ENCODE data around the gene APBB1. TPM values are rescaled to one million over a fixed set of nuclear protein-coding genes. Genes with fewer than 3 reads are reported as not detected.
A peak's percentile ranks its signal among the peaks of the same experiment; 100 is the strongest.

Gene APBB1
- total and polyA plus RNA-seq, 2 experiments from 2014 or later = 43.1 to 46.2 TPM

DNA sequence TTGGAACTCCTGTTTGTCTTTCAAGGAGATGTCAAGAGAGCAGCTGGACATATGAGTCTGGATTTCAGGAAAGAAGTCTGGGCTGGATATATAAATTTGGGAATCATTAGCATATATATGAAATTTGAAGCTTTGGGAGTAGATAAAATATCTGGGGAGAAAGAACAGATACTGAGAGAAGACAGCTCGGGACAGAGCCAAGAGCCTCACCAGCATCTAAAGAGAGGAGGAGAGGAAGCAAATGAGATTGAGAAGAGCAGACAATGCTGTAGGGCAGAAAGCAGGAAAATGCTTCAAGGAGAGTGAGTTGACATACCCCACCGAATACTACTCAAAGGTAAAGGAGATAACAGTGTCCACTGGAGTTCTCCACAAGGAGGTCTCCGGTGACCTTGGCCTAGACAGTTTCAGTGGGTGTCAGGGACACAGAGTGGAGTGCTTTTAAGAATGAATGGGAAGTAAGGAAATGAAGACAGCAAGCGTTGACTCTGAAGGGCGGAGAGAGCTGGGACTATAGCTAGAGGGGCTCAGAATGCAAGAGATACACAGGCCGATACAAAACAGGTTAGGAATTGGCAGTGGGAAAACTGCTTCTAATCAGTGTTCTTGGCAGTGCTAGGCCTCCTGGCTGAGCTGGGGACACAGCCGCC, 862 bp downstream of the APBB1 start:
- H3K27ac ChIP-seq = no peak overlapping the region
- no peak for TF ChIP-seq EZH2phosphoT487 (IDR thresholded peaks at IDR 0.05; ENCODE audit: insufficient read depth, low read depth)
- TF ChIP-seq EZH2 (IDR thresholded peaks at IDR 0.05; ENCODE audit: insufficient read depth, poor library complexity, severe bottlenecking) = no peak

DNA sequence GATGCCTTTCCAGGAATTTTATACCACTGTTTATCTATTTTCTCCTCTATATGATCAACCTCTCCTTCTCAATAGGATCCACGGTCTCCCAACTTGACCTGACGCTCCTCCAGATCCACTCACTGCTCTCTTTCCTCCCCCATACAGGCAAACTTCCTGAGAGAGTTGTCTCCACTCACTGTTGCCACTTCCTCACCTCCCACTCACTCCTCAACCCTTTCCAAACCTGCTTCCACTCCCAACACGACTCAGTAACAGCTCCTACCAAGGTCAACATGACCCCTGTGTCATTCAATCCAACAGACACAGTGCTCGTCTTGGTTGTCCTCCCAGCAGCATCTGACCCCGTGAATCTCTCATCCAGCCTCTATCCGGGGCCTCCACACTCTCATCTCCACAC, 3.1 kb downstream of the APBB1 start:
- Histone ChIP-seq H3K79me2 (ENCODE audit: insufficient read depth) (peaks cover 41% of the 10 kb centered on the region), H3K4me2 (ENCODE audit: unreplicated experiment) (no peak overlapping the region), H3K4me3 (no peak overlapping the region), H3K36me3 (ENCODE audit: low read depth) (no peaks in the 10 kb centered on the region), H2AFZ (no peak overlapping the region), H3K27me3 (replicated peaks; ENCODE audit: insufficient read depth) (no peaks in the 10 kb centered on the region), H3K4me1 (ENCODE audit: insufficient read depth) (peaks cover 16% of the 10 kb centered on the region), H3K27ac (no peak overlapping the region), H4K20me1 (ENCODE audit: insufficient read depth) (no peaks in the 10 kb centered on the region; the same call in 1 of the 2 replicates), H3K9me2 (ENCODE audit: insufficient read depth) (no peaks in the 10 kb centered on the region), H3F3A (ENCODE audit: insufficient read depth) (no peaks in the 10 kb centered on the region), H3K9ac (no peak overlapping the region), H3K9me3 (ENCODE audit: low read depth) (no peaks in the 10 kb centered on the region)
- TF ChIP-seq EZH2 (IDR thresholded peaks at IDR 0.05; ENCODE audit: insufficient read depth, poor library complexity, severe bottlenecking) (no peak), EZH2phosphoT487 (IDR thresholded peaks at IDR 0.05; ENCODE audit: insufficient read depth, low read depth) (no peak)
- in situ Hi-C loops (cut with MboI) = no loop called here
- WGBS, 2 experiments (ENCODE audit: low coverage in 1 of 2, low lambda C conversion rate in 2 of 2, missing lambda C conversion rate in 2 of 2) = 81 to 85% methylated on average over 6 of the region's 6 CpGs
- no peak for DNase-seq

More for the DNA sequence above, 862 bp downstream of the APBB1 start:
- in situ Hi-C loops (cut with MboI) = no loop called here
- Histone ChIP-seq H3K9me3 (ENCODE audit: low read depth) (no peaks in the 10 kb centered on the region), H3K9me2 (ENCODE audit: insufficient read depth) (no peaks in the 10 kb centered on the region), H4K20me1 (ENCODE audit: insufficient read depth) (no peaks in the 10 kb centered on the region; the same call in 1 of the 2 replicates), H3K79me2 (ENCODE audit: insufficient read depth) (peaks cover 41% of the 10 kb centered on the region), H3K27me3 (replicated peaks; ENCODE audit: insufficient read depth) (no peaks in the 10 kb centered on the region), H3K4me2 (ENCODE audit: unreplicated experiment) (peak overlapping the region; percentile 93), H2AFZ (peak overlapping the region; percentile 96; the same call in 1 of the 2 replicates), H3F3A (ENCODE audit: insufficient read depth) (no peaks in the 10 kb centered on the region), H3K36me3 (ENCODE audit: low read depth) (no peaks in the 10 kb centered on the region), H3K9ac (peak overlapping the region; percentile 86), H3K4me1 (ENCODE audit: insufficient read depth) (peaks cover 16% of the 10 kb centered on the region), H3K4me3 (peak overlapping the region; percentile 98)
- 13 to 14% methylated on average over 7 of the region's 7 CpGs for WGBS, 2 experiments (ENCODE audit: low coverage in 1 of 2, low lambda C conversion rate in 2 of 2, missing lambda C conversion rate in 2 of 2)
- peak; percentile 46 for DNase-seq

DNA sequence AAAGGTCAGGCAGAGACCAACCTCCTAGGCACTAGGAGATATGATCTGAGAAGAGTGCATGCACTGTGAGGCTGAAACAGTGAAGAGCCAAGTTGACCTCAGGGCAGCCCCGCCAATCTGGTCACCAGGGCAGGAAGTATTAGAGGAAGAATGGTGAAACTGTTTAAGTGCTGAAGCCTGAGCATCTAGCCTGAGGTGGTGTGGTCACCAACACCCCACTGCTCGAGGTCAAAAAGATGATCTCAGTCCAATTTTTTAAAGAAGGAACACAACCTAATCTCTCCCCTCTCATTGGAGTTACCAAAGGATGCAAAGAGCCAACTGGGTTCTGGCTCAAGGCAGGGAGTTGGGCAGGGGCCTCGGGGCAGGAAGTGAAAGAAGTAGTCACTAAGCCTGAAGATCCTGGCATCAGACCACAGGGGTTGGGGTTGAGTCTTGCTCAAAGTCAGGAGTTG, 4.0 kb downstream of the APBB1 start:
- Histone ChIP-seq H3K4me3 (no peak overlapping the region), H3K36me3 (ENCODE audit: low read depth) (no peaks in the 10 kb centered on the region), H3K4me2 (ENCODE audit: unreplicated experiment) (no peak overlapping the region), H3F3A (ENCODE audit: insufficient read depth) (no peaks in the 10 kb centered on the region), H3K9me2 (ENCODE audit: insufficient read depth) (no peaks in the 10 kb centered on the region), H3K79me2 (ENCODE audit: insufficient read depth) (peaks cover 41% of the 10 kb centered on the region), H3K4me1 (ENCODE audit: insufficient read depth) (peaks cover 16% of the 10 kb centered on the region), H3K9me3 (ENCODE audit: low read depth) (no peaks in the 10 kb centered on the region), H3K9ac (no peak overlapping the region), H3K27ac (no peak overlapping the region), H4K20me1 (ENCODE audit: insufficient read depth) (no peaks in the 10 kb centered on the region; the same call in 1 of the 2 replicates), H3K27me3 (replicated peaks; ENCODE audit: insufficient read depth) (no peaks in the 10 kb centered on the region), H2AFZ (no peak overlapping the region)
- no peak for TF ChIP-seq EZH2phosphoT487 (IDR thresholded peaks at IDR 0.05; ENCODE audit: insufficient read depth, low read depth)
- no peak for TF ChIP-seq EZH2 (IDR thresholded peaks at IDR 0.05; ENCODE audit: insufficient read depth, poor library complexity, severe bottlenecking)
- DNase-seq = no peak
- 74 to 79% methylated on average over 3 of the region's 3 CpGs for WGBS, 2 experiments (ENCODE audit: low coverage in 1 of 2, low lambda C conversion rate in 2 of 2, missing lambda C conversion rate in 2 of 2)
- in situ Hi-C loops (cut with MboI) = no loop called here

DNA sequence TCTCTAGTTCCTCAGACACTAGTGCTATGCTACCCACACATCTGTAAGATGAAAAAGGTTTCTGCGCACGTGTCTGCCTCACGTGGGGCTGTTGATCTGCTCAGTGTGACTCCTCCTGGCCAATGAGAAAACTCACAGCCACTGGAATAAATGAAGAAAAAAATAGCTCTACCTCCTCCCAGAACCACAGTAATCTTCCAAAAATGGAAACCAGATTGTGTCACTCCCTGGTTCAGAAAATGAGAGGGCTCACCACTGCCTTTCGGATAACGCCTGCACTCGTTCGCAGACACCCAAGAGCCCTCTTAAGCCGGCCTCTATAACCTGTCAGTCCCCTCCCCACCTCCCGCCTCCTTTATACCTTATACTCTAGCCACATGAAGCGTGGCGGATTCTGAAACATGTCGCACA, 5.1 kb downstream of the APBB1 start:
- Histone ChIP-seq H3K9ac (no peak overlapping the region), H3K4me1 (ENCODE audit: insufficient read depth) (peaks cover 12% of the 10 kb centered on the region), H3K27me3 (replicated peaks; ENCODE audit: insufficient read depth) (no peaks in the 10 kb centered on the region), H3K9me2 (ENCODE audit: insufficient read depth) (no peaks in the 10 kb centered on the region), H4K20me1 (ENCODE audit: insufficient read depth) (no peaks in the 10 kb centered on the region; the same call in 1 of the 2 replicates), H3K4me3 (no peak overlapping the region), H3K36me3 (ENCODE audit: low read depth) (no peaks in the 10 kb centered on the region), H3F3A (ENCODE audit: insufficient read depth) (no peaks in the 10 kb centered on the region), H3K79me2 (ENCODE audit: insufficient read depth) (peaks cover 41% of the 10 kb centered on the region), H3K27ac (no peak overlapping the region), H3K4me2 (ENCODE audit: unreplicated experiment) (no peak overlapping the region), H2AFZ (no peak overlapping the region), H3K9me3 (ENCODE audit: low read depth) (no peaks in the 10 kb centered on the region)
- in situ Hi-C loops (cut with MboI) = no loop called here
- WGBS, 2 experiments (ENCODE audit: low coverage in 1 of 2, low lambda C conversion rate in 2 of 2, missing lambda C conversion rate in 2 of 2) = 69 to 70% methylated on average over 12 of the region's 12 CpGs
- DNase-seq = peak; percentile 24
- TF ChIP-seq EZH2phosphoT487 (IDR thresholded peaks at IDR 0.05; ENCODE audit: insufficient read depth, low read depth) (no peak), EZH2 (IDR thresholded peaks at IDR 0.05; ENCODE audit: insufficient read depth, poor library complexity, severe bottlenecking) (no peak)
